Naive thymus-derived CD4-positive, alpha-beta T cell (primary cell): ENCODE measurements around the gene NPHP1. TPM values are rescaled to one million over a fixed set of nuclear protein-coding genes. Genes with fewer than 3 reads are reported as not detected.
A peak's percentile ranks its signal among the peaks of the same experiment; 100 is the strongest.
"Not testable (repeated sequence)": the region's sequence is repeated elsewhere in the genome, so short reads cannot be mapped to it uniquely, and the experiment has no call there.

Experiments
- ATAC-seq: fragments of 150-1000 bp; cut with Tn5 transposase; 2 replicates; pipeline ENCODE4 v1.10.0; 2021; ENCODE audit warnings: mild to moderate bottlenecking, moderate library complexity
- CTCF ChIA-PET: fragments of 350-600 bp; sonication (Branson Sonifier 250); formaldehyde crosslinking; loops from one replicate; lab custom pipeline; 2021; ENCODE audit warnings: antibody characterized with exemption; lab: Charles Lee
- POLR2A ChIA-PET: fragments of 350-600 bp; sonication (Branson Sonifier 250); formaldehyde crosslinking; loops from one replicate; lab custom pipeline; 2021; ENCODE audit warnings: antibody characterized with exemption, inconsistent platforms; lab: Charles Lee
- DNase-seq, 9 donors: peaks; one replicate each; pipeline versions ENCODE4 v3.0.0 to v3.0.0-alpha.2; 2020 to 2022; ENCODE audit warnings: mixed read lengths in 1 of 9
- H3K27ac ChIP-seq: one replicate; pipeline ENCODE4 v1.7.0; 2013; ENCODE audit warnings: mild to moderate bottlenecking, low read depth, low read length, moderate library complexity
- H3K27me3 ChIP-seq, 2 donors: one replicate each; pipeline ENCODE4 v1.7.0; 2013; ENCODE audit warnings: low read length in 2 of 2, mild to moderate bottlenecking in 2 of 2, moderate library complexity in 2 of 2; ENCODE audit not compliant: control insufficient read depth in 2 of 2, insufficient read depth in 2 of 2
- H3K36me3 ChIP-seq, 3 experiments: 1 replicate in 2 of 3; 2 replicates in 1 of 3; pipeline ENCODE4 v1.7.0; 2013; ENCODE audit warnings: low read length in 3 of 3, mild to moderate bottlenecking in 3 of 3, moderate library complexity in 1 of 3; ENCODE audit not compliant: insufficient read depth in 3 of 3, control insufficient read depth in 2 of 3
- H3K4me1 ChIP-seq, 2 donors: one replicate each; pipeline ENCODE4 v1.7.0; 2013; ENCODE audit warnings: low read length in 2 of 2, mild to moderate bottlenecking in 2 of 2, moderate library complexity in 1 of 2; ENCODE audit not compliant: control insufficient read depth in 2 of 2, insufficient read depth in 2 of 2
- H3K4me3 ChIP-seq: 2 replicates; pipeline ENCODE4 v1.7.0; 2013; ENCODE audit warnings: mild to moderate bottlenecking, low read length
- H3K9me3 ChIP-seq, 3 experiments: 1 replicate in 2 of 3; 2 replicates in 1 of 3; pipeline ENCODE4 v1.7.0; 2013; ENCODE audit warnings: low read length in 3 of 3; ENCODE audit not compliant: control insufficient read depth in 2 of 3
- H3K27ac Mint-ChIP-seq, 9 donors: one replicate each; pipeline ENCODE4 v1.8.0; 2020 to 2022; ENCODE audit warnings: mixed read lengths in 9 of 9, mild to moderate bottlenecking in 8 of 9, moderate library complexity in 5 of 9, inconsistent platforms in 2 of 9
- H3K27me3 Mint-ChIP-seq, 5 donors: one replicate each; pipeline ENCODE4 v1.8.0; 2021 to 2022; ENCODE audit warnings: mixed read lengths in 5 of 5, mild to moderate bottlenecking in 1 of 5
- H3K36me3 Mint-ChIP-seq, 5 donors: one replicate each; pipeline ENCODE4 v1.8.0; 2020 to 2022; ENCODE audit warnings: mixed read lengths in 5 of 5, mild to moderate bottlenecking in 3 of 5, inconsistent platforms in 1 of 5
- H3K4me1 Mint-ChIP-seq, 7 donors: one replicate each; pipeline ENCODE4 v1.8.0; 2020 to 2022; ENCODE audit warnings: mixed read lengths in 7 of 7, mild to moderate bottlenecking in 3 of 7, inconsistent platforms in 1 of 7
- H3K4me3 Mint-ChIP-seq, 10 donors: one replicate each; pipeline ENCODE4 v1.8.0; 2020 to 2022; ENCODE audit warnings: mild to moderate bottlenecking in 10 of 10, mixed read lengths in 10 of 10, moderate library complexity in 6 of 10, inconsistent platforms in 2 of 10
- H3K9me3 Mint-ChIP-seq, 11 donors: one replicate each; pipeline ENCODE4 v1.8.0; 2020 to 2022; ENCODE audit warnings: mixed read lengths in 11 of 11, mild to moderate bottlenecking in 4 of 11, inconsistent platforms in 1 of 11, moderate library complexity in 1 of 11
- intact Hi-C, 2 donors: fragments of 100-400 bp; cut with micrococcal nuclease; formaldehyde crosslinking; loops; one replicate each; pipeline ENCODE4 v1.15.1; 2023
- polyA plus RNA-seq, 2 donors: library from polyadenylated mRNA; unstranded; fragments of 300-500 nt; fragmentation: Illumina TruSeq; gene quantifications; one replicate each; pipeline ENCODE4 v1.2.3, GENCODE V29; 2021
- total RNA-seq, 6 experiments: library from RNA in 5 of 6; stranded (reverse) in 5 of 6; gene quantifications; 1 replicate in 5 of 6; 2 replicates in 1 of 6; pipeline ENCODE4 v1.2.3 and lab custom pipeline; 2021 to 2026

The NPHP1 gene
- total and polyA plus RNA-seq, 7 experiments from 2014 or later = 0.11 to 0.64 (median 0.47) TPM; not detected in 1

GRCh38 chr2:110167326-110168000, 37.4 kb downstream of the NPHP1 start:
- Histone ChIP-seq H3K27ac (no peak overlapping the region), H3K4me3 (no peak overlapping the region), H3K36me3 (no peaks in the 10 kb centered on the region), H3K27me3 (no peaks in the 10 kb centered on the region), H3K9me3 (no peaks in the 10 kb centered on the region), H3K4me1 (no peaks in the 10 kb centered on the region)
- ChIA-PET CTCF (no interaction called here), POLR2A (no interaction called here)
- no peak overlapping the region for H3K4me3 Mint-ChIP-seq
- H3K27me3 Mint-ChIP-seq = peaks cover 0 to 21% (median 15%) of the 10 kb centered on the region in 5 donors
- peaks cover 0 to 6% (median 4%) of the 10 kb centered on the region in 7 donors for H3K4me1 Mint-ChIP-seq
- ATAC-seq (no peak), DNase-seq (no peak)
- intact Hi-C loops = no loop called here
- no peaks in the 10 kb centered on the region for H3K36me3 Mint-ChIP-seq
- H3K27ac Mint-ChIP-seq = no peak overlapping the region
- H3K9me3 Mint-ChIP-seq = no peaks in the 10 kb centered on the region

- Histone ChIP-seq H3K36me3 (no peaks in the 10 kb centered on the region), H3K27ac (no peak overlapping the region), H3K9me3 (no peaks in the 10 kb centered on the region), H3K4me3 (no peak overlapping the region), H3K4me1 (no peaks in the 10 kb centered on the region), H3K27me3 (no peaks in the 10 kb centered on the region)
- Mint-ChIP-seq H3K4me3 (no peak overlapping the region), H3K27ac (no peak overlapping the region), H3K9me3 (peaks cover 0 to 1% (median 0%) of the 10 kb centered on the region in 11 donors), H3K36me3 (no peaks in the 10 kb centered on the region), H3K27me3 (peaks cover 0 to 23% (median 15%) of the 10 kb centered on the region in 5 donors), H3K4me1 (peaks cover 0 to 6% (median 4%) of the 10 kb centered on the region in 7 donors)
- CTCF ChIA-PET = no interaction called here
- DNase-seq (no peak), ATAC-seq (no peak)
- intact Hi-C loops = no loop called here
- POLR2A ChIA-PET = no interaction called here
These were observed 38.5 kb downstream of the NPHP1 start for GRCh38 chr2:110166266-110166665.

- Mint-ChIP-seq H3K27me3 (peaks cover 0 to 19% (median under 1%) of the 10 kb centered on the region in 5 donors), H3K27ac (peak overlapping the region in 1 of 9 donors; percentile 13), H3K4me1 (peaks cover 0 to 13% (median 6%) of the 10 kb centered on the region in 7 donors), H3K4me3 (peak overlapping the region in 2 of 10 donors; percentile 2 to 4), H3K36me3 (peaks cover 4 to 9% (median 6%) of the 10 kb centered on the region in 5 donors), H3K9me3 (peaks cover 6 to 30% (median 14%) of the 10 kb centered on the region in 11 donors)
- intact Hi-C loops = loop anchor here in 1 of 2 donors (5.0 kb wide), 1 partner anchor 600 kb away; no protein-coding TSS in a partner anchor
- CTCF ChIA-PET = no interaction called here
- no peak overlapping the region for H3K27ac ChIP-seq
- H3K4me1 ChIP-seq = no peaks in the 10 kb centered on the region
- no peaks in the 10 kb centered on the region for H3K36me3 ChIP-seq
- POLR2A ChIA-PET = no interaction called here
- DNase-seq = peak in 6 of 9 donors; percentile 1 to 25 (median 11)
- H3K9me3 ChIP-seq = no peaks in the 10 kb centered on the region
- peak; percentile 54 for ATAC-seq
- H3K4me3 ChIP-seq = no peak overlapping the region
- no peaks in the 10 kb centered on the region for H3K27me3 ChIP-seq
These were observed 47.5 kb downstream of the NPHP1 start for GRCh38 chr2:110157153-110157793.

- not testable (repeated sequence) for ATAC-seq
- H3K4me1 Mint-ChIP-seq = peaks cover 0 to 16% (median 6%) of the 10 kb centered on the region in 7 donors
These were observed 50.0 kb downstream of the NPHP1 start for GRCh38 chr2:110154828-110155227.

GRCh38 chr2:110154188-110154587, 50.6 kb downstream of the NPHP1 start:
- POLR2A ChIA-PET, H3K9me3 ChIP-seq, ATAC-seq, H3K27ac Mint-ChIP-seq, CTCF ChIA-PET, H3K4me3 ChIP-seq, H3K4me1 ChIP-seq, H3K27me3 ChIP-seq, H3K27ac ChIP-seq, DNase-seq, intact Hi-C loops, H3K36me3 ChIP-seq, H3K4me3 Mint-ChIP-seq: not testable (repeated sequence)
- Mint-ChIP-seq H3K9me3 (peaks cover 6 to 30% (median 14%) of the 10 kb centered on the region in 11 donors), H3K36me3 (peaks cover 4 to 11% (median 6%) of the 10 kb centered on the region in 5 donors), H3K4me1 (peaks cover 0 to 18% (median 6%) of the 10 kb centered on the region in 7 donors), H3K27me3 (peaks cover 0 to 13% (median 6%) of the 10 kb centered on the region in 5 donors)

More at GRCh38 chr2:110154828-110155227, 50.0 kb downstream of the NPHP1 start:
- CTCF ChIA-PET, DNase-seq, H3K9me3 ChIP-seq, H3K27me3 ChIP-seq, H3K36me3 ChIP-seq, H3K27ac Mint-ChIP-seq, H3K4me1 ChIP-seq, H3K27ac ChIP-seq, H3K4me3 ChIP-seq, H3K4me3 Mint-ChIP-seq, POLR2A ChIA-PET, H3K36me3 Mint-ChIP-seq: not testable (repeated sequence)
- Mint-ChIP-seq H3K27me3 (peaks cover 0 to 16% (median 4%) of the 10 kb centered on the region in 5 donors), H3K9me3 (peaks cover 6 to 30% (median 14%) of the 10 kb centered on the region in 11 donors)
- intact Hi-C loops = loop anchor here in 1 of 2 donors (5.0 kb wide), 1 partner anchor 602 kb away; no protein-coding TSS in a partner anchor

GRCh38 chr2:110153416-110153815, 51.4 kb downstream of the NPHP1 start:
- ATAC-seq (no peak), DNase-seq (no peak)
- peaks cover 4 to 13% (median 6%) of the 10 kb centered on the region in 5 donors for H3K36me3 Mint-ChIP-seq
- Histone ChIP-seq H3K27ac (no peak overlapping the region), H3K4me3 (no peak overlapping the region), H3K36me3 (no peaks in the 10 kb centered on the region), H3K9me3 (no peaks in the 10 kb centered on the region), H3K4me1 (no peaks in the 10 kb centered on the region), H3K27me3 (no peaks in the 10 kb centered on the region)
- H3K27ac Mint-ChIP-seq = no peak overlapping the region
- H3K4me3 Mint-ChIP-seq = no peak overlapping the region
- peaks cover 0 to 10% (median 6%) of the 10 kb centered on the region in 5 donors for H3K27me3 Mint-ChIP-seq
- ChIA-PET POLR2A (no interaction called here), CTCF (no interaction called here)
- peaks cover 0 to 18% (median 6%) of the 10 kb centered on the region in 7 donors for H3K4me1 Mint-ChIP-seq
- intact Hi-C loops = no loop called here
- H3K9me3 Mint-ChIP-seq = peaks cover 6 to 30% (median 14%) of the 10 kb centered on the region in 11 donors
